Measurements from ENCODE around the gene TUBB4B.

TUBB4B gene

GRCh38 chr9:137280474-137281344 is 39.6 kb downstream of the TUBB4B start:
- H3K4me3 ChIP-seq (ENCODE audit: low read depth, low read length): peak overlapping the region; percentile 20

- H3K4me3 ChIP-seq (ENCODE audit: low read depth, low read length): peak overlapping the region; percentile 20
These were observed 40.4 kb downstream of the TUBB4B start for GRCh38 chr9:137281345-137282116.

GRCh38 chr9:137286975-137287383 is 45.9 kb downstream of the TUBB4B start:
- H3K4me3 ChIP-seq (ENCODE audit: low read depth, low read length): no peak overlapping the region

- no peak overlapping the region for H3K4me3 ChIP-seq (ENCODE audit: low read depth, low read length)
These were observed 52.0 kb downstream of the TUBB4B start for GRCh38 chr9:137293094-137293481.

Measured in iPS-11a (cell line).